ENCODE data around the gene EPHB2. TPM values are rescaled to one million over a fixed set of nuclear protein-coding genes. Genes with fewer than 3 reads are reported as not detected.
"Not testable (repeated sequence)": the region's sequence is repeated elsewhere in the genome, so short reads cannot be mapped to it uniquely, and the experiment has no call there.

EPHB2 gene
- total RNA-seq, 1 donor from 2014 or later: not detected

- intact Hi-C loops (cut with micrococcal nuclease): no loop called here
Measured at GRCh38 chr1:22936681-22937080, 226.0 kb downstream of the EPHB2 start.

GRCh38 chr1:22941257-22941656 is 230.6 kb downstream of the EPHB2 start:
- intact Hi-C loops (cut with micrococcal nuclease): no loop called here

GRCh38 chr1:22944346-22945055 is 233.9 kb downstream of the EPHB2 start:
- intact Hi-C loops (cut with micrococcal nuclease): no loop called here

- intact Hi-C loops (cut with micrococcal nuclease): not testable (repeated sequence)
Measured at GRCh38 chr1:22945171-22945570, 234.5 kb downstream of the EPHB2 start.

- intact Hi-C loops (cut with micrococcal nuclease): no loop called here
Measured at GRCh38 chr1:22949822-22950331, 239.2 kb downstream of the EPHB2 start.

GRCh38 chr1:22951796-22952195 is 241.2 kb downstream of the EPHB2 start:
- intact Hi-C loops (cut with micrococcal nuclease): no loop called here

- intact Hi-C loops (cut with micrococcal nuclease): no loop called here
Measured at GRCh38 chr1:22952694-22953056, 242.0 kb downstream of the EPHB2 start.

- intact Hi-C loops (cut with micrococcal nuclease): no loop called here
Measured at GRCh38 chr1:22953057-22953739, 242.6 kb downstream of the EPHB2 start.

GRCh38 chr1:22953740-22954141 is 243.1 kb downstream of the EPHB2 start:
- intact Hi-C loops (cut with micrococcal nuclease): no loop called here

GRCh38 chr1:22955146-22955545 is 244.5 kb downstream of the EPHB2 start:
- intact Hi-C loops (cut with micrococcal nuclease): no loop called here

- intact Hi-C loops (cut with micrococcal nuclease): no loop called here
Measured at GRCh38 chr1:22957066-22957465, 246.4 kb downstream of the EPHB2 start.

- intact Hi-C loops (cut with micrococcal nuclease): no loop called here
Measured at GRCh38 chr1:22958556-22958955, 247.9 kb downstream of the EPHB2 start.

GRCh38 chr1:22959545-22960360 is 249.1 kb downstream of the EPHB2 start:
- intact Hi-C loops (cut with micrococcal nuclease): no loop called here

GRCh38 chr1:22962558-22962957 is 251.9 kb downstream of the EPHB2 start:
- intact Hi-C loops (cut with micrococcal nuclease): no loop called here

GRCh38 chr1:22963044-22963677 is 252.5 kb downstream of the EPHB2 start:
- intact Hi-C loops (cut with micrococcal nuclease): no loop called here

- intact Hi-C loops (cut with micrococcal nuclease): no loop called here
Measured at GRCh38 chr1:22966309-22966708, 255.7 kb downstream of the EPHB2 start.

GRCh38 chr1:22967833-22968232 is 257.2 kb downstream of the EPHB2 start:
- intact Hi-C loops (cut with micrococcal nuclease): no loop called here

- intact Hi-C loops (cut with micrococcal nuclease): no loop called here
Measured at GRCh38 chr1:22969304-22969709, 258.7 kb downstream of the EPHB2 start.

- intact Hi-C loops (cut with micrococcal nuclease): loop anchor here (10.0 kb wide), 1 partner anchor 305 kb away; no protein-coding TSS in a partner anchor
Measured at GRCh38 chr1:22970096-22970495, 259.5 kb downstream of the EPHB2 start.
